ENCODE measurements around the gene CRIP1.
A peak's percentile ranks its signal among the peaks of the same experiment; 100 is the strongest.

CRIP1 gene

DNA sequence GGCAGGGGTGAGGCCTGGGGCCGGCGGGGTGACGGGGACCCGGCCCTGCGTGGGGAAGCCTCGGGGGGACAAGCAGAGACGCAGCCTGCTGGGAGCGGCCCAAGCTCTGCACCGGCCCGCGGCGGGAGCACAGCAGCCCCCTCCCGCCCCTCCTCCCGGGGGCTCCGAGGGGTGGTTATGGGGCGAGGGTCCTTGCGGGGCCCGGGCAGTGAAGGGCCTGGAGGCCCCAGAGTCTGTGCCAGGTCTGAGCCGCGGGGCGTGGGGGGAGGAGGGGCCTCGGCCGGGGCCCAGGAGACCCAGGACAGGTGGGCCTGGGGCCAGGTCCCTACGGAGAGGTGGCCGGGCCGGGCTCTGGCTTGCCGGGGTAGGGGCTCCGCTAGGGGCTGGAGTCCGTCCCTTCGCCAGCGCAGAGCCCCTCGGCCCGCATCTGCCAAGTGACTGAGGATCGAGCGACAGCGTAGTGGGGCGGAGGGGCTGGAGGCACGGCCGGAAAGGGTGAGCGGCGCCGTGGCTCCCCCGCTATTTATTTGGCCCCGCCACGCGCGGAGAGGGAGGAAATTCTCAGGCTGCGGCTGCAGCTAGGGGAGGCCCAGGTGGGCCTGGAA is 40.2 kb downstream of the CRIP1 start:
- FAIRE-seq (no peak), DNase-seq (ENCODE audit: insufficient read length, low spot score) (no peak)
- no peak for TF ChIP-seq POLR2A (IDR thresholded peaks at IDR 0.05; ENCODE audit: low read depth, low read length)

DNA sequence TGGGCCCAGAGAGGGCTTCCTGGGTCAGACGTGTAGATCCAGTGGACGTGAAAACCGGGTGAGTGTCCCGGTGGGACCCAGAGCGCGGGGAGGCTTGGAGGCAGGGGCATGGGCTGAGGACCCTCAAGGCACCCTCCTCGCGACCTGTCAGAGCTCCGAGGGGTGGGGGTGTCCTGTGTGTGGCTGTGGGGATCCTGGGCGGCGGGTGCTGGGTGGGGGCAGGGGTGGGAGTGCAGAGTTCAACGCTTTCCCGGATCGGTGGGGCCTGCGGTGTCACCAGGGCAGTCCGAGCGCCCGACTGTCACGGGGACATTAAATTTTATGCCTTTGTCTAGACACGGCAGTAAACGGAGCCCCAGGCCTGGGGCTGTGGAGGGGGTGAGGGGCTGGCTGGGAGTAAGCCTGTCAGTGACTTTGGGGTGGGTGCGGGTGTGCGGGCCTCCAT is 40.7 kb downstream of the CRIP1 start:
- FAIRE-seq: no peak
- no peak for DNase-seq (ENCODE audit: insufficient read length, low spot score)
- TF ChIP-seq POLR2A (IDR thresholded peaks at IDR 0.05; ENCODE audit: low read depth, low read length): no peak

DNA sequence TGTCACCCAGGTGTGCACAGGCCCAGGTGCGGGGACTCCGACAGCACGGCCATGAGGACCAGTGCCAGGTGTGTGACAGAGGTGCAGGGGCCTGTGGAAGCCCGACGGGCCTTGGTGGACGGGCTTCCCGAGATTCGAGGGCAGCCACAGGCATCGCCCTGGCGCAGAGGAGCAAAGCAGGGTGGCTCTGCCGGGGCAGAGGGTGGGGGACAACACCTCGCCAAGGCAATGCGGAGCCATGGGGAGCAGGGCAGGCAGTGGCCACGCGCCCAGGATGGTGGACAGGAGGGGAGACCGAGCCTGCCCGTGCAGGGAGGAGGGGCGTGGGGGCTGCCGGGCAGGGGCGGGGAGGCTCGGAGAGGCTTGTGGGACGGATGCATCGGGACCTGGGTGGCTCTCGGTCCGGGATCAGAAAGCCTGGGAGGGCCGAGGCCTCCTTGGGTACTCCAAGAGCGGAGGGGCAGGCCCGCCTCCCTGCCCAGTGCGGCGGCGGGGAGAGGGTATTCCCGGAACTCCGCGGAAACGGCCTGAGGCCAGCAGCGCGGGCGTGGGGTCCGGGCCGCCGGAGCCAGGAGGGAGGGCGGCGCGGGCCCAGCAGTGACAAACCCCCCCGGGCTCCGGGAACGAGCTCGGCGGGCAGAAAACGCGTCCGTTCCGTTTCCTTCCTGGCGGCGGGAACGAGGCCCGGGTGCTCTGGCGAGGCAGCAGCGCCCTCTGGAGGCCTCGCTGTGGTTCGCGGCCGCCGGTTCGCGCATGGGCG is 41.3 kb downstream of the CRIP1 start:
- TF ChIP-seq POLR2A (IDR thresholded peaks at IDR 0.05; ENCODE audit: low read depth, low read length): peak; percentile 34; the same call in 1 of the 2 replicates
- peak; percentile 99 for DNase-seq (ENCODE audit: insufficient read length, low spot score)
- no peak for FAIRE-seq

DNA sequence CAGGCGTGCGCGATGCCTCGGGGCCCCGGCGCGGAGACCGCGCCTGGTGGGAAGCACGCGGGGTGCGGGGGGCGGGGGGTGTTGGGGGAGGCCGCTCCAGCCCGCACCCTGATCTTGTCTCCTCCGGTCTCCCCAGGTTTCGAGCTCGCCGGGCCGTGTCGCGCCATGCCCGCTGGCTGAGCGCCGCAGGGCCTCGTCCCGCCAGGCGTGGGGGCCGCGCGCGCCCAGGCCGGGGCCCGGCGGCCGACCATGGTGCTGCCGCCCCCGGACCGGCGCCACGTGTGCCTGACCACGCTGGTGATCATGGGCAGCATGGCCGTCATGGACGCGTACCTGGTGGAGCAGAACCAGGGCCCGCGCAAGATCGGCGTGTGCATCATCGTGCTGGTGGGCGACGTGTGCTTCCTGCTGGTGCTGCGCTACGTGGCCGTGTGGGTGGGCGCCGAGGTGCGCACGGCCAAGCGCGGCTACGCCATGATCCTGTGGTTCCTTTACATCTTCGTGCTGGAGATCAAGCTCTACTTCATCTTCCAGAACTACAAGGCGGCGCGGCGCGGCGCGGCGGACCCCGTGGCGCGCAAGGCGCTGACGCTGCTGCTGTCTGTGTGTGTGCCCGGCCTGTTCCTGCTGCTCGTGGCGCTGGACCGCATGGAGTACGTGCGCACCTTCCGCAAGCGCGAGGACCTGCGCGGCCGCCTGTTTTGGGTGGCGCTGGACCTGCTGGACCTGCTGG is 42.1 kb downstream of the CRIP1 start:
- FAIRE-seq (no peak), DNase-seq (ENCODE audit: insufficient read length, low spot score) (no peak)
- no peak for TF ChIP-seq POLR2A (IDR thresholded peaks at IDR 0.05; ENCODE audit: low read depth, low read length)

DNA sequence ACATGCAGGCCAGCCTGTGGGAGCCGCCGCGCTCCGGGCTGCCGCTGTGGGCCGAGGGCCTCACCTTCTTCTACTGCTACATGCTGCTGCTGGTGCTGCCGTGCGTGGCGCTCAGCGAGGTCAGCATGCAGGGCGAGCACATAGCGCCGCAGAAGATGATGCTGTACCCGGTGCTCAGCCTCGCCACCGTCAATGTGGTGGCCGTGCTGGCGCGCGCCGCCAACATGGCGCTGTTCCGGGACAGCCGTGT is 42.6 kb downstream of the CRIP1 start:
- DNase-seq (ENCODE audit: insufficient read length, low spot score): no peak
- no peak for TF ChIP-seq POLR2A (IDR thresholded peaks at IDR 0.05; ENCODE audit: low read depth, low read length)
- no peak for FAIRE-seq

DNA sequence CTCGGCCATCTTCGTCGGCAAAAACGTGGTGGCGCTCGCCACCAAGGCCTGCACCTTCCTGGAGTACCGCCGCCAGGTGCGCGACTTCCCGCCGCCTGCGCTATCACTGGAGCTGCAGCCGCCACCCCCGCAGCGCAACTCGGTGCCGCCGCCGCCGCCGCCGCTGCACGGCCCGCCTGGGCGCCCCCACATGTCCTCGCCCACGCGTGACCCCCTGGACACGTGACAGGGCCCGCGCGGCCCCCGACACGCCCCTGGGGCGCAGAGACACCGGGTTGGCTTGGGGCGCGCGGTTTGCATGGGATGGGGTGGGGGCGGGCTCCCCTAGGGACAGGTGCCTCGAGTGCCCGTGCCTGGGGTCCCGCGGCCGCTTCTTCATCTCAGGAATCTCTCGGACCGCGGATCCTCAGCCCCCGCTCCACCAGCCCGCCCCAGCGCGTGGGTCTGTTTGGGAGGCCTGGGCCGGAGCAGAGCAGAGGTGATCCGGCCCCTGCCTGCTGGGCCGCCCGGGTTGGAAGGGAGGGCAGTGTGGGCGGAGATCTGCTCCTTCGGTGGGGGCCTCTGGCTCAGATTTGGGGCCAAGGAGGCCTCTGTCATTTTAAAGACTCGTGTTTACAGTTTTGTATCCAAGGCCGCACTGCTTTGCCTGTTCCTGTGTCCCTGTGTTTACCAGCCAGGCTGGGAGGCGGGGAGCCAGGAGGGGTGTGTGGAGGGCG is 43.0 kb downstream of the CRIP1 start:
- FAIRE-seq (no peak), DNase-seq (ENCODE audit: insufficient read length, low spot score) (no peak)
- no peak for TF ChIP-seq POLR2A (IDR thresholded peaks at IDR 0.05; ENCODE audit: low read depth, low read length)

DNA sequence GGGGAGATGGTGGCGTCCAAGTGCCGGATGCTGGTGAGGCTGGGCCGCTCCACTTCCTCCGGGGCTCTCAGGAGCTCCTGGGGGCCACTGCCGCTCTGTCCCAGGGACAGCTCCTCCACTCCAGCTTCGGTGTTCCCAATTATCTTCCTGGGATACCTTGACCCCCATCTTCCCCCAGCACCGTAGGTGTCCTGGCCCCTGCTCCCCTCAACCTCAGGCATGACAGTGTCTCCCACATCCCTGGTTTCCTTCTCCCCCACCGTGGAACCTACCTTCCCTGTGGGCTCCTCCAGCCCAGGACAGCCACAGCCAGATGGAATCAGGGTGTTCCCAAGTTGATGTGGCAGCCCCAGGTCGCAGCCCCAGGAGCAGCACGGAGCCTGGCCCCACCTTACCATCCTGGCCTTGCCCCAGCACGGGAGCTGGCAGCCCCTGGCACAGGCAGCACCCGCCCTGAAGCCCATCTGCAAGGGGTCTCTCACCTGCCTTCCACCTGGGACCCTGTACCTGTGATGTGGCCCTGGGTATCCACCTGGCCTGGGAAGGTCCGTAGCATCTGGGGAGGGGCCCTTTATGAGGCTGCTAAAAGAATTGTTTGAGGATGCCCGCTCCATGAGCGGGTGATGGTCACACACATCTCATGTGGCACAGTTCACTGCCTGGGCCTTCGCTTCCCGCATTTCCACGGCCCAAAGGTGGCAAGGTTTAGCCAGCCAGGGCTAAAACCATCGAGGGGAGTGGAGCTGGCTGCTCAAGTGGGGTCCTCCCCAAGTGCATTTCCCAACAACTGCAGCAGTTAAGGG is 43.8 kb downstream of the CRIP1 start:
- FAIRE-seq (no peak), DNase-seq (ENCODE audit: insufficient read length, low spot score) (no peak)
- no peak for TF ChIP-seq POLR2A (IDR thresholded peaks at IDR 0.05; ENCODE audit: low read depth, low read length)

DNA sequence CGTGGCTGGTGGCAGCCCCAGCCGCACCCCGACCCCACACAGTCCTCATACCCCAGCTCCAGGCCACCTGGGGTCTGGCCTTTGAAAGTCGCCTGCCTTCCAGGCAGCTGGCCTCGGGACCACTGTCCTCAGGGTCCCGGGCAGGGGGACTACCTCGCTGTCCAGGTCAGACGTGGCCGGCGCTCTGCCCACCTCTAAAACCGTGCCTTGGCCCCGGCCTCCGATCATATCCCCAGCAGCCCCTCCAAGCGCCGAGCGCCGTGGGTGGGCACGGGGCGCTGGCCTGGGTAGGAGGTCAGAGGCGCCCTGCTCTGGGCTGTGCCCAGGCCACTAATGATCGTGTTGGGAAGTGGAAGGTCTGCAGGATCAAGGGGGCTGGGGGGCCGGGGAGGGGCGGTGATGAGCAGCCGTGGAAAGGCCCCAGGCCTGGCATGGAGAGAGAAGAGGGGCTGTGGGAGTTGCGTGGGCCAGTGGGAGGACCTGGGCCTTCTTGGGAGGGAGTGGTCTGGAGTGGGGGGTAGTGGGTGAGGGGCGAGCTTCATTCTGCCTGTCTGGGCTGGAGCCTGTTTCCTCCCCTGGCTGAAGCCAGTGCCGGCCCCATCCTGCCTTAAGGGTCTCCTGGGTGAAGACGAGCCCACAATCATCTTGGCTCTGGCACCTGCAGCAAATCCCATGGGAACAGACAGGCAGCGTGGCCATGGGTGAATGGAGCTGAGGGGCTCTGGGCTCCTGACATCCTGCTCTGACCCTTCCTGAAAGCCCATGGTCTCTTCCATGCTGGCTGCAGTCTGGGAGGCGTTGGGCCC is 44.6 kb downstream of the CRIP1 start:
- TF ChIP-seq POLR2A (IDR thresholded peaks at IDR 0.05; ENCODE audit: low read depth, low read length): no peak
- no peak for DNase-seq (ENCODE audit: insufficient read length, low spot score)
- FAIRE-seq: no peak

DNA sequence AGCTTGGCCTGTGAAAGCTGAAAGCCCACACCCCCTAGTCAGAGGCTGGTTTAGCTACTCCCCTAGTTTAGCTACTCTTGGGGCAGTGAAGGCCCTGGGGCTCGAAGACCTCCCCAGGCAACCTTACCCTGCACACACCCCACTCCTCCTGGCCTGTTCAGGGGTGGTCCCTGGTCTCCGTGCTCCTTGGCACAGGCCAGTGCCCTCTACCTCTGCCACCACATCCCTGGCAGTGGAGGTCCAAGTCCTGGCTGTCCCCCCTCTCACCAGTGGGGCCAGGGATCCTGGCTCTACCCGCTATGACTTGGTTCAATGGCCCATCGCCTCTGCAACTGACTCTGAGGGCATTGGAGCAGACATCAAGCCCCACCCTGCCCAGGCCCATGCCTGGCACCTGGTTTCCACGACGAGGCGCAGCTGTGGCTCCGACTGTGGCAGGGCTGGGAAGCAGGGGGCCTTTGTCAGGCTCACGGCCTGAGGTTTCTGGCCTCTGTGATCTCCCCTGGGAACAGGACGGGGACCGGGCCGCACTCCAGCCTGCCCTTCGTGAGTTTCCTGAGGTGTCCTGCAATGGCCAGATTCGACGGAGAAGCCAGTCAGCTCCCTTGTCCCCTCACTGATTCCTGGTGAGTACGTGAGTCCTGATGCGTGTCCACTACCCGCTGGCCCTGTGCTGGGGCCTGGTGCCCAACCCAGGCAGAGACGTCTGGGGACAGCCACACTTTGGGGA is 45.4 kb downstream of the CRIP1 start:
- TF ChIP-seq POLR2A (IDR thresholded peaks at IDR 0.05; ENCODE audit: low read depth, low read length): no peak
- DNase-seq (ENCODE audit: insufficient read length, low spot score): no peak
- FAIRE-seq: no peak

DNA sequence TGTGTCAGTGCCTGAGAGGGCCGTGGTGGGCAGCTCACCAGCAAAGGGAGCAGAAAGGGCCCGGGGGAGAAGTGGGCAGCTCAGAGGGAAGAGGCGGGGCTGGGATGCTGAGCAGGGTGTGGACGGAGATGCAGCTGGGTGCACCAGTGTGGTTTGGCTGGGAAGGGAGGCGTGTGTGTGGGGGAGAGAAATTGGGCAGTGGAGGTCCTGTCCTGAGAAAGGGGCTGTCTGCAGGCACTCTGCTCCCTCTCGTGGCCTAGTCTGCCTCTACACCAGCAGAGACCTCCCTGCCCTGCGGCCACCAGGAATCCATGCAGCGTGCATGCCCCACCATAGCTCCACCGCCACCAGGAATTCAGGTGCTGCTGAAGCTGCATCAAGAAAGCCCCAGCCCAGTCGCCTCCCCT is 46.1 kb downstream of the CRIP1 start:
- DNase-seq (ENCODE audit: insufficient read length, low spot score) (no peak), FAIRE-seq (no peak)
- no peak for TF ChIP-seq POLR2A (IDR thresholded peaks at IDR 0.05; ENCODE audit: low read depth, low read length)

DNA sequence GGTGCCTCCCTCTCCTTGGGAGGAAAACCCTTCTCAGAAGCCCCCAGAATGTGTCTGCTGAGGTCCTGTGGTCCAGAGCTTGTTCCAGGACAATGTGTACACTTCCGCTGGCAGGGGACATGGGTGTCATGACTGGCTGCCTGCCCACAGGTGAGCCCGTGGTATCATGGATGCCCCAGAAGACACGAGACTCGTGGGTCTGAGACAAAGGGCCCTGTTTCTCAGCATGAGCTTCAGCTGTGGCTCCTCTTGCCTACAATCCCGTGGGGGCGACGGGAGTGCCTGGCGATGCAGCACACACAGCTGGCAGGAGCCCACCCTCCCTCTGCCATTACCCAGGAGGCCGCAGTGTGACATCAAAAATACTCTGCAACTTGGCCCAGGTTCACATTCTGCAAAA is 46.7 kb downstream of the CRIP1 start:
- DNase-seq (ENCODE audit: insufficient read length, low spot score) (no peak), FAIRE-seq (no peak)
- no peak for TF ChIP-seq POLR2A (IDR thresholded peaks at IDR 0.05; ENCODE audit: low read depth, low read length)

DNA sequence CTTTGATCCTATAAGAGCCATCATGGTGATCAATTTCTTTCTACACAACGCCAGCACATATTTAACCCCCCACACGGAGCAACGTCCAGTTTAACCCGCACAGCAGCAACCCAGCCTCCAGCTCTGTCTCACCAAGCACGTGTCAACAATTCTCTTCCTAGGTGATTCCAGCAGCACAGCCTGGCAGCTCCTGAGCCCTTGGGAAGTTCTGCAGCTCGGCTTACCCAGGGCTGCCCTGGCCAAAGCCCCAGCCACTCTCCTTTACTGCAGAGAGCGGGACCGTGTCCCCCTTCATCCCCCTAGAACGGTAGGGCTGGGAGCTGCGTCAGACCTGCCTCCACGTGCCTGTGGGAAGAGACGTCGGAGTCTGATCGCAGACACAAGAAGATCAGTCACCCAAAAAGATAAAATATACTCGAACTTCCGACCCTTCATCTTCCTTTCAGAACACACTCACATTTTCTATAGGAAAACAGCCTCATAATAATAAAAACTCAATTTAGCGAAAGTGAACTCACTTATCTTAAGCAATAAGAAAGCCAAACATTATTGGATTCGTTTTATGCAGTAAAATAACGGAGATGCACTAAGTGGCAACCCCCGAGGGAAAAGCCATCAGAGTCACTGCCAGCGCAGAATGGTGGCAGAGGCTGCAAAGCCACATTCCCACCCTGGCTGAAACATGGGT is 47.3 kb downstream of the CRIP1 start:
- no peak for FAIRE-seq
- no peak for TF ChIP-seq POLR2A (IDR thresholded peaks at IDR 0.05; ENCODE audit: low read depth, low read length)

More for the DNA sequence above, 47.3 kb downstream of the CRIP1 start:
- no peak for DNase-seq (ENCODE audit: insufficient read length, low spot score)

Measured in H54 (cell line).